Loucy (cell line): ENCODE measurements around the gene ARFRP1.

ENCODE experiments used
- CTCF ChIP-seq: fragments of 200-600 bp; sonication (generic); conservative IDR thresholded peaks from 2 replicates; pipeline ENCODE4 v1.5.1; 2014; ENCODE audit warnings: mild to moderate bottlenecking, antibody characterized with exemption, low read length
- EZH2phosphoT487 ChIP-seq: fragments of 200-600 bp; IDR thresholded peaks from 2 replicates; pipeline ENCODE4 v1.6.1; 2018; ENCODE audit warnings: antibody characterized with exemption, mild to moderate bottlenecking, moderate library complexity, borderline replicate concordance

DNA sequence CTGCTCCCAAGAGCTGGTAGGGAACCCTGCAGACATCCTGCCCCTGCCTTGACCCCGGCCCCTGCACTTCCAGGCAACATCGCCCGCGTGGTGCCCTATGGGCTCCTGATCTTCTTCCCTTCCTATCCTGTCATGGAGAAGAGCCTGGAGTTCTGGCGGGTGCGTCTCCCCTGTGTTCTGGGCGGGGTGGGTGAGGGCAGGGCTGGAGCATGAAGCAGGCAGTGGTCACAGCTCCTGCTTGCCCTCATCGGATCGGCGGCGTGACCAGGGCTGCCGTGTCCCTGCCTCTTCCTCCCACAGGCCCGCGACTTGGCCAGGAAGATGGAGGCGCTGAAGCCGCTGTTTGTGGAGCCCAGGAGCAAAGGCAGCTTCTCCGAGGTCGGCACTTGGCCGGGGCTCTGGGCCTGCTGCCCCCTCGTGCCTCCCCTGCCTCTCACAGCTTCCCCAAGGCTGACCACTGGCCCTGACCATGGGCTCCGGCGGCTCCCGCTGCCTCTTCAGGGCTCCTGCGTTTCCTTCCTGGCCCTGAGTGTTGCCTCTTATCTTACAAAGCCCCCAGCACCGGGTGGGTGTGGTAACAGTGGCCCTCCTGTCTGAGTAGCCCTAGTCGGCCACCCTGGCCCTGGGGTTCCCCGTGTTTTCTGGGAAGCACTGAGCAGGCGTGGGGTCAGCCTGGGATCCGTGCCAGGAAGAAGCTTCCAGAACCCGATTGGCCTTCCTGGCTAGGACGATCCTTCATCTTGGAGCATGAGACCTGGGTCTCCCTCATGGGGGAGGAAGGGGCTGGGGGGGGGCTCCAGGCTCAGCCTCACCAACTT, 19.3 kb downstream of the ARFRP1 start:
- no peak for TF ChIP-seq CTCF
- no peak for TF ChIP-seq EZH2phosphoT487
